Gastrocnemius medialis (tissue), 4 donors: Measurements from ENCODE around the gene ZBED4. TPM values are rescaled to one million over a fixed set of nuclear protein-coding genes. Genes with fewer than 3 reads are reported as not detected.
A peak's percentile ranks its signal among the peaks of the same experiment; 100 is the strongest.

ENCODE experiments used
- ATAC-seq, 2 donors: fragments of 150-250 bp; one replicate each; pipeline ENCODE4 v1.9.1; 2016
- DNase-seq, 2 donors: peaks; one replicate each; pipeline ENCODE4 v3.0.0-alpha.2; 2019
- H3K27ac ChIP-seq, 4 donors: fragments of 200-600 bp; sonication (generic); 1 replicate in 1 of 4; 2 replicates in 3 of 4; pipeline ENCODE4 v1.5.1; 2016 to 2018; ENCODE audit warnings: mild to moderate bottlenecking in 2 of 4, moderate library complexity in 1 of 4
- H3K27me3 ChIP-seq, 3 donors: fragments of 200-600 bp; sonication (generic) in 2 of 3; 1 replicate in 1 of 3; 2 replicates in 2 of 3; pipeline versions ENCODE4 v1.5.1 to v1.6.0; 2016 to 2019; ENCODE audit warnings: mild to moderate bottlenecking in 1 of 3, moderate library complexity in 1 of 3
- H3K36me3 ChIP-seq, 2 donors: fragments of 200-600 bp; sonication (generic) in 1 of 2; one replicate each; pipeline ENCODE4 v1.5.1; 2017 to 2018
- H3K4me1 ChIP-seq, 2 donors: fragments of 200-600 bp; sonication (generic) in 1 of 2; one replicate each; pipeline ENCODE4 v1.5.1; 2016 to 2017; ENCODE audit warnings: mild to moderate bottlenecking in 2 of 2
- H3K4me3 ChIP-seq, 4 donors: fragments of 200-600 bp; sonication (generic) in 3 of 4; 1 replicate in 1 of 4; 2 replicates in 3 of 4; pipeline ENCODE4 v1.5.1; 2016 to 2019; ENCODE audit warnings: mild to moderate bottlenecking in 2 of 4
- H3K9me3 ChIP-seq, 3 donors: fragments of 200-600 bp; sonication (generic) in 2 of 3; 1 replicate in 1 of 3; 2 replicates in 2 of 3; pipeline ENCODE4 v1.5.1; 2016 to 2019
- CTCF ChIP-seq, 5 experiments: fragments of 450-650 bp in 3 of 5; fragments of 200-600 bp in 2 of 5; sonication (generic) in 2 of 5; IDR thresholded peaks in 4 of 5; conservative IDR thresholded peaks in 1 of 5; 1 replicate in 4 of 5; 2 replicates in 1 of 5; pipeline ENCODE4 v1.5.1; 2016 to 2019; ENCODE audit warnings: antibody characterized with exemption in 5 of 5, mild to moderate bottlenecking in 3 of 5, moderate library complexity in 3 of 5
- POLR2A ChIP-seq, 2 donors: fragments of 450-650 bp; IDR thresholded peaks; one replicate each; pipeline ENCODE4 v1.6.1; 2017; ENCODE audit warnings: antibody characterized with exemption in 2 of 2, mild to moderate bottlenecking in 2 of 2, moderate library complexity in 2 of 2
- in situ Hi-C, 4 donors: fragments of 200-750 bp; cut with MboI; loops; one replicate each; pipeline versions ENCODE4 v1.15.0 to v1.8.0; 2017; ENCODE audit warnings: low sequenced_read_pairs in 4 of 4
- intact Hi-C: fragments of 100-400 bp; cut with DNase I; formaldehyde crosslinking; loops from one replicate; pipeline ENCODE4 v1.15.1; 2023; ENCODE audit warnings: low total_unique reads
- total RNA-seq, 4 donors: library from RNA; depleted of rRNA; stranded (reverse); fragments of >200 nt; gene quantifications; one replicate each; pipeline versions ENCODE4 v1.1.0 to v1.2.3, GENCODE V29; 2016

ZBED4 gene
- total RNA-seq, 4 donors from 2014 or later = 6.7 to 8.4 (median 7.5) TPM

DNA sequence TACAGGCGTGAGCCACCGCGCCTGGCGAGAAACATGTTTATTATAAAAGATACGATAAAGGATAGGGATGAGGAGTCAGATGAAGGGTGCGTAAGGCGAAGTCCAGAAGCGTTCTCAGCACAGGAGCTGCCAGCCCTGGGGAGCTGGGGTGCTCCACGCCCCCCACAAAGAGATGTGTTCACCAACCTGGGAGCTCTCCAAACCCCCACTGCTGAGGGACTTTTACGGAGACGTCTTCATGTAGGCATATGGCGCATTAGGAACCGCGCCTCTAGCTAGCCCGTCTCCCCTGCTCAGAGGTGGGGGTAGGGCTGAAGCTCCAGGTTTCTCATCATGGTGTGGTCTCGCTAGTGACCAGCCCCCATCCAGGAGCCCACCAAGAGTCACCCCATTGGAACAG is 8.4 kb upstream of the ZBED4 start:
- Histone ChIP-seq H3K27me3 (peaks cover 28 to 37% (median 28%) of the 10 kb centered on the region in 3 donors), H3K9me3 (no peaks in the 10 kb centered on the region), H3K27ac (no peak overlapping the region), H3K36me3 (no peaks in the 10 kb centered on the region), H3K4me3 (no peak overlapping the region), H3K4me1 (peaks cover 8 to 16% of the 10 kb centered on the region in 2 donors)
- intact Hi-C loops (no loop called here), in situ Hi-C loops (no loop called here)
- TF ChIP-seq CTCF (IDR thresholded peaks at IDR 0.05 in 4 of 5, conservative IDR thresholded peaks at IDR 0.05 in 1 of 5) (no peak), POLR2A (IDR thresholded peaks at IDR 0.05) (no peak)
- ATAC-seq = no peak
- no peak for DNase-seq

DNA sequence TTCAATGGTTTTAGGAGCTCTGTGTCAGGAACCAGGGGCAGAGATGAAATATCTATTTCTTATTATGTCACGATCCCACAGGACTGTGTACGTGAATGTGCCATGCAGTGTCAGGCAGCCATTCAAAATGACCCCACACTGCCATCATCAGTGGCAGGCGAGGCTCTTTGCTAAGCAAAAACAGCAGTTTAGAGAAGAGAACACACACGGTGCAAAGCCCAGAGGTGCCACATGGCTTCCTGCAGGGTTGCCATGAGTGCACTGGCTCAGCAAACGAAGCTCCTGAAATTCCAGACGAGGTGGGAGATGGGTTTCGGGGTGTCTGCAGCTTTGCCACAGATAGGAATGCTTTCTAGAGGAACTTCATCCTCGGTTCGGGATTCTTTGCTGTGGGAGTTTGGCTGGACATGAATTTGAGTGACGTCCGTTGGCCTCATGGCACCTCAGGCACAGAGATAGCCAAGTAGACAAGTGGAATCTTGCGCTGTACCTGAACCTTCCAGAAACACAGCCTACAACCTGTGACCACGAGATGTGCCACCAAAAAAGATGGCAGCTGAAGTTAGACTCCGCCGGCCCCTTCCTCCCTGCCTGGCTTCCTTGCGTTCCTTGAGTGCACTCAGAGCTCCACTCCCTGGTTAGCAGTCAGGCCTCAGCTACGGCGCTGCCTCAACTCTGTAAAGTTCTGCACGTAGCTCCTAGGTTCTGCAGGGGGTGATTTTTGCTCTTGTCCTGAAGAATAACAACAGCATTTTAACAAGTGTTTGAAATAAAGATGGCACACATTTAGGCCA is 7.8 kb upstream of the ZBED4 start:
- Histone ChIP-seq H3K27ac (no peak overlapping the region), H3K36me3 (no peaks in the 10 kb centered on the region), H3K27me3 (peaks cover 33 to 42% (median 34%) of the 10 kb centered on the region in 3 donors), H3K4me1 (peaks cover 8 to 16% of the 10 kb centered on the region in 2 donors), H3K4me3 (no peak overlapping the region), H3K9me3 (no peaks in the 10 kb centered on the region)
- DNase-seq (no peak), ATAC-seq (no peak)
- intact Hi-C loops (no loop called here), in situ Hi-C loops (no loop called here)
- TF ChIP-seq POLR2A (IDR thresholded peaks at IDR 0.05) (no peak), CTCF (IDR thresholded peaks at IDR 0.05 in 4 of 5, conservative IDR thresholded peaks at IDR 0.05 in 1 of 5) (no peak)

GRCh38 chr22:49847751-49848689 is 5.6 kb upstream of the ZBED4 start:
- Histone ChIP-seq H3K27me3 (peaks cover 34 to 42% (median 36%) of the 10 kb centered on the region in 3 donors), H3K9me3 (no peaks in the 10 kb centered on the region), H3K27ac (no peak overlapping the region), H3K4me3 (peak overlapping the region; percentile 36 to 55 (median 46)), H3K4me1 (peaks cover 13 to 23% of the 10 kb centered on the region in 2 donors), H3K36me3 (no peaks in the 10 kb centered on the region)
- DNase-seq = no peak
- TF ChIP-seq POLR2A (IDR thresholded peaks at IDR 0.05) = no peak
- in situ Hi-C loops (no loop called here), intact Hi-C loops (no loop called here)
- no peak for ATAC-seq

DNA sequence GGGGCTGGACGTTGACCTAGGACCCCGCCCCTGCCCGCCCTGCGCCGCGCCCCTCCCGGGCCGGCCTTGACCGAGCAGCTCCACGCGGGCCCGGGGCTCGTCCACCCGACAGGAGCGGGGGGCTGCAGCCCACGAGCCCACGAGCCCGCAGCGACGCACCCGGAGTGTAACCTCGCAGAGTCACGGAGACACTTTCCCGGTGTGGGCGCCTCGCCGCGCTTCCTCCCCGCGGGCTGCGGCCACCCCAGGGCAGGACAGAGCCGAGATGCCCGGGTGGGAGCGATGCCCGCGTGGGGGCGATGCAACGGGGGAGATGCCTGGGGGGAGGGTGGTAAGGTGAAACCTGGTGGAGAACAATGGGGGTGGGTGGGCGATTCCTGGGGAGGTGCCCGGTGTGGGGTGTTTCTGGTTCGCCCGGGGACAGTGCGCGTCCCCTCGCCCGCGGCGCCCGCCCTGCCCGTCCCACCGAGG is 4.9 kb upstream of the ZBED4 start:
- no peak for TF ChIP-seq CTCF (IDR thresholded peaks at IDR 0.05 in 4 of 5, conservative IDR thresholded peaks at IDR 0.05 in 1 of 5)
- no peak for TF ChIP-seq POLR2A (IDR thresholded peaks at IDR 0.05)
- ATAC-seq (no peak), DNase-seq (no peak)
- H3K27ac ChIP-seq = no peak overlapping the region
- in situ Hi-C loops = no loop called here
- H3K4me3 ChIP-seq = peak overlapping the region; percentile 36 to 55 (median 46)
- H3K9me3 ChIP-seq = no peaks in the 10 kb centered on the region
- H3K4me1 ChIP-seq = peaks cover 13 to 23% of the 10 kb centered on the region in 2 donors
- intact Hi-C loops = no loop called here
- H3K36me3 ChIP-seq = no peaks in the 10 kb centered on the region
- H3K27me3 ChIP-seq = peaks cover 34 to 42% (median 36%) of the 10 kb centered on the region in 3 donors
